GM19438 (cell line): ENCODE measurements around the gene PIGM.

Experiments used
- ATAC-seq: cut with Tn5 transposase; IDR thresholded peaks from one replicate; pipeline ENCODE4 v1.9.1; 2021; ENCODE audit warnings: low read depth; ENCODE audit not compliant: unreplicated experiment

Gene PIGM

GRCh38 chr1:160031365-160032164 lies at the start of gene PIGM:
TSS of gene PIGM (minus strand) at chr1:160031990. CDS start at chr1:160031739, 251 bp downstream.
- ATAC-seq, result peak; percentile 94

GRCh38 chr1:160081261-160081936 lies 49.6 kb upstream of the PIGM start, which contains the start of gene KCNJ9:
TSS of gene KCNJ9 (plus strand) at chr1:160081538. CDS start at chr1:160084031, 2,493 bp downstream.
- ATAC-seq, result no peak

- ATAC-seq, result no peak
These were observed 48.8 kb upstream of the PIGM start for GRCh38 chr1:160080381-160081100.

GRCh38 chr1:160079448-160079847 lies 47.7 kb upstream of the PIGM start:
- no peak for ATAC-seq

GRCh38 chr1:160078512-160079195 lies 46.9 kb upstream of the PIGM start:
- no peak for ATAC-seq

DNA sequence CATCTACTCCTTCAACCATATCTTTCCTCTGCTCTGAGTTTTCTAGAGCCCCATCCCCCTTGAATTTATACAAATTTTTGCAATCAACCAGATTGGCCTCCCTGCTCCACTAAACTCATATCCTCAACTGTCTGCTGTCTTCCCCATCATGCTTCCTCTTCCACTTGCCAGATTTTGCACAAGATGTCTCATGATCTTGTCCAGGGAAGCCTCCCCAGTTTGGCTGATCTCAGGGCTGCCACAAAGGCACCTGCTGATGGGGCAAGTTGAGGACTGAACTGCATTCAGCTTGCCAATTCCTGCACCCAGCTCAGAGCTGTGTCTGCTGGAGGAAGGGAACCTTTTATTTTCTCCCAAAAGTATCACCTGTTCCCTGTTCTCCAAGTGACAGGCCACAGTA lies 45.7 kb upstream of the PIGM start:
- no peak for ATAC-seq

DNA sequence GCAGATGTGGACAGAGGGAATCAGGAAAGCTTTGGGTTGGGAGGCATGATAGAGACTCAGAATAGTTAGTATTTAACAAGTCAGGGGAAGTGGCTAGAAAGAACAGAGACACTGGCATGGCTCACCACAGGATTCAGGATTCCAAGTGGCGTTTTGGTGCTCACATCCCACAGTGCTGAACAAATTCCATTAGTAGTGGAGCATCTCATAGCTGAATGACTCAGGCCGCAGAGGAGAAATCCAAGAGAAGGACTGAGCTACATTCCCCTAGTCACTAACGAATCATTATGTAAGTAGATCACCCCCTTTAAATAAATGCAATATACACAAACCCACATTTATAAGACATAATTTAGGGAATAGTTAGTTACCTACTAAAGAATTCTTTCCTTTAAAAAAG lies 44.5 kb upstream of the PIGM start:
- no peak for ATAC-seq

DNA sequence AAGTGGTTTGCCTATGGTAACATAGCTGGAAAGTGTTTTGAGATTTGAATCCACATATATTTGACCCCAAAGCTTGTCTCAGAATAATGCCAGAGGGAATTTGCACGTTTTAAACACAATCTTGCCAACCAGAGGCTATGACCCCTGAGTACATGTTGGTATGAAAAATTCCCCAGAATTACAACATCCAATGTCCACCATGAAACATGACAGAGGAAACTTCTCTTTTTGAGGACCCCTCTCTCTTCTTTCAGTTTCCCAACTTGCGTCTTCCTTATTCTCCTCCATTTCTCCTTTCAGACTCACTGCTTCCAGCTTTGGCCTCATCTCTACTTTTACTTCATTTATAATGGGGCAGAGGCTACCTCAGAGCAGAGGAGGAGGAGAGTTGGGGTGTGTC lies 44.0 kb upstream of the PIGM start:
- no peak for ATAC-seq

GRCh38 chr1:160074865-160075264 lies 43.1 kb upstream of the PIGM start:
- no peak for ATAC-seq

DNA sequence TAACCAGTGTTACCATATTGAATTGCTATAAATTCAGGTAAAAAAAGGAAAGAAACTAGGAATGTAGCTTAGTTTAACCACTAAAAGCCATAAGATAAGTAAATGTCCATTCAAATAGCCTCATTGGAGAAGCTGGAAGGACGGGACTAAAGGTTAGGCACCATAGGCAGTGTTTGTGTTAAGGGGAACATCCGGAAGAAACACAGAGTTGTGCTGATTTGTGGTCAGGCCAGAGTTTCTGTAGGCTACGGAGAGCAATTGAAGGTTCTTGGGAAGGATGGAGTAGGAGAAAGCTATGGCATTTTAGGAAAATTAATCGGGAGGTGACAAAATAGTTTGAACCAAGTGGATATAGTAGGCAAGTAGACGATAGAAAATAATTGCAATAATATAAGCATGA lies 39.5 kb upstream of the PIGM start:
- ATAC-seq, result no peak

GRCh38 chr1:160070243-160071163 lies 38.7 kb upstream of the PIGM start:
- peak; percentile 66 for ATAC-seq

DNA sequence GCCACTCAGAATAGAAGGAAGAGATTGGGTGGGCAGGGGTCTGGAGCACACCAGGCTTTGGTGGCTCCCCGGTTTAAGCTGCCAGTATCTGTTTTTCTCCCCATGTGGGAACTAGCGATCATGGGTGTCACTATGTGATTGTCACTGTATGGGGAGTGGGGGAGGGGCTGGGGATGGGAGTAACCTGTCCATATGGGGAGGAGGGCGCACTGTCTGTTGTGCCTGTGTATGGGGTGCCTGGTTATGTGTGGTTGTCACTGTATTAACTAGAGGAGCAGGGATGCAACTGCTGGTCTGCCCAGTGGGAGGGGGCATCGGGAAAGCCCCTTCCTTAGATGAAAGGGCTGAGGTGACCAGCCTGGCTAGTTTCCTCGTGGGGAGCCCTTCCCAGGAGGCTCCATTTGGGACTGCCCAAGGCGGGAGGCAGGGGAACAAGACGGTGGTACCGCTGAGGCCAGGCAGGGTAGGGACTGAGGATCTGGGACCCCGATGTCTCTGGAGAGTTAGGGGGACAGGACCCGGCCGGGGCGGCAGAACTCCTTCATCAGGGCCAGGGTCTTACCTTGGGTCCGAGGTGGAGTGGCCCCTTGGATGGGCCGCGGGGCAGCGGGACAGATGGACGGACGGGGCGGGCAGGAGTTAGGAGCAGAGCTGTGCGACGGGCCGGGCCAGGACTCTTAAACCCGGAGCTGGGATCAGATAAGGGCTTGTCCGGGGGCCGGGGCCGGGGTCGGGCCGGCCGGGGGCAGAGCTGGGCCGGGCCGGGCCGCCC lies 37.9 kb upstream of the PIGM start, which contains the start of gene KCNJ10:
Gene KCNJ10, minus strand, starts transcription at position 701 of the 772 bp plus-strand sequence. CDS start 27,628 bp downstream, outside the sequence.
- no peak for ATAC-seq

GRCh38 chr1:160068225-160068624 lies 36.4 kb upstream of the PIGM start:
- ATAC-seq, result no peak

GRCh38 chr1:160066829-160067745 lies 35.3 kb upstream of the PIGM start:
- no peak for ATAC-seq

- no peak for ATAC-seq
These were observed 33.0 kb upstream of the PIGM start for GRCh38 chr1:160064746-160065145.

DNA sequence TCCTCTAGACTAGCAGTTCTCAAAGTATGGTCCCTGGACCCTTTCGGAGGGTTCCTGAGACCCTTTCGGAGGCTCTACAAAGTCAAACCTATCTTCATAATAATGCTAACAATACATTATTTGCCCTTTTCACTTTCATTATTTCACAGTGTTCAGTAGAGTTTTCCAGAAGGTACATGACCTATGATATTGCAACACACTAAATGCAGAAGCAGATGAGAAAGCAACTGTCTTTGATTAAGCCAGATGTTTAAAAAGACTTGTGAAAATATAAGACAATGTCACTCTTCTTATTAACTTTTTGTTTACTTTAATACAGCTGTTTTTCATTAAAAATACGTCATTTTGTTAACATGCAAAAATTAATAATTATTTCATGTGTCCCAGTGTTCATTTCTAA lies 32.4 kb upstream of the PIGM start:
- ATAC-seq, result no peak

- no peak for ATAC-seq
These were observed 31.4 kb upstream of the PIGM start for GRCh38 chr1:160063176-160063575.

GRCh38 chr1:160062230-160062532 lies 30.4 kb upstream of the PIGM start:
- ATAC-seq, result no peak
